NK-92 (cell line): ENCODE results near the gene CENPB.
"Not testable (repeated sequence)": the region's sequence is repeated elsewhere in the genome, so short reads cannot be mapped to it uniquely, and the experiment has no call there.

Experiments
- DNase-seq: peaks from one replicate; lab custom pipeline; 2025; ENCODE audit not compliant: unreplicated experiment; lab: John Stamatoyannopoulos, UW

CENPB gene

GRCh38 chr20:3794168-3794567 lies 7.6 kb upstream of the CENPB start:
- DNase-seq: not testable (repeated sequence)

GRCh38 chr20:3789201-3789600 lies 2.7 kb upstream of the CENPB start:
- not testable (repeated sequence) for DNase-seq

DNA sequence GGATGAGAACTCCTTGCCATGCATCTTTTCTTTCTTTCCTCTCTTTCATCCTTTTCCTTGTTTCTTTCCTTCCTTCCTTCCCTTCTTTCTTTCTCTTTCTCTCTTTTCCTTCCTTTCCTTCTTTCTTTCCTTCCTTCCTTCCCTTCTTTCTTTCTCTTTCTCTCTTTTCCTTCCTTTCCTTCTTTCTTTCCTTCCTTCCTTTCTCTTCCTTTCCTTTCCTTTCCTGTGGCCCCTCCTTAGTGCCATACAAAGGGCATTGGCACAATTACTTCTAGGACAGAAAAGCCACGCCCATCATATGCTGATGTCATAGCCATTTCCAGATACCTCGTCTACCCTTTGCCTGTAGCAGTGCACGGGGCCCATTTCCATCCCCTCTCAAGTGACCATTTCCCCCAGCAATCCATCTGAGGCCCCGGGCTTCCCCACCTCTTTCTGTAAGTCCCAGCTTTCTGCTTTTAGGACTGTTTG lies 2.2 kb upstream of the CENPB start:
- DNase-seq: no peak

DNA sequence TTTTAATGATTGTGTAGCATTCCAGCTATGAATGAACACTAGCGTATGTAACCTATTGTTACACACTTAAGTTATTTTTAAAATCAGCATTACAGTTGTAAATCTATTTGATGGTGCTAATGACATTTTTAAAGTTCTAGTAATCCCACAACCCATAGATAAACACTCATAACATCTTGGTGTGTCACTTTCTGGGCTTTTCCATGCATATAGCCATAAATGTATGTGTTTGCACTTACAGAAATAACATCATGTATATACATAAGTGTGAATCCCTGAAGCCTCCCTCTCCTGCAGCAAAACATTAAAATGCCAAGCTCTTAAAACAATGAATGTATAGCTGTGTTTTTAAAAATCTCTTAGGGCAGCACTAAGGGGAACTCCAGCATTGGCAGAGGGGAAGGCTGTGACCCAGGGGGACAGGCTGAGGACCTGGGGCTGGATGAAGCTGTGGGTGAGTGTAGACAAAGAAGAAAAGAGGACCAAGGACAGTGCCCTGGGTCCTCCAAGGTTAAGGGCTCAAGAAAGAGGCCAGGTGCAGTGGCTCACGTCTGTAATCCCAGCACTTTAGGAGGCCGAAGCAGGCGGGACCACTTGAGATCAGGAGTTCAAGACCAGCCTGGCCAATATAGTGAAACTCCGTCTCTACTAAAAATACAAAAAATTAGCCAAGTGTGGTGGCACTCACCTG lies 929 bp upstream of the CENPB start:
- no peak for DNase-seq

DNA sequence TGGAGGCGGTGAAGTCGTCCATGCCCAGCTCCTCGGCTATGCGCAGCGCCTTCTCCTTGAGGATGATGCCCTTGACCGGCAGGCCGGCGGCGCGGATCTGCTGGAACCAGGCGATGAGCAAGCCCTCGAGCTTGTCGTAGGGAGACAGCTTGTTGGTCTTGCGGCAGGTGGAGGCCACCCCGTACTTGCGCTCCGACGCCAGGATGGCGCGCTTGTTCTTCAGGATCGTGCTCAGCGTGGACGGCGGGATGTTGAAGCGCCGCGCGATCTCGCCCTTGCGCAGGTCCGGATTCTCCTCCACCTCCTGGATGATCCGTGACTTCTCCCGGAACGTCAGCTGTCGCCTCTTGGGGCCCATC lies 435 bp downstream of the CENPB start:
- DNase-seq: no peak

DNA sequence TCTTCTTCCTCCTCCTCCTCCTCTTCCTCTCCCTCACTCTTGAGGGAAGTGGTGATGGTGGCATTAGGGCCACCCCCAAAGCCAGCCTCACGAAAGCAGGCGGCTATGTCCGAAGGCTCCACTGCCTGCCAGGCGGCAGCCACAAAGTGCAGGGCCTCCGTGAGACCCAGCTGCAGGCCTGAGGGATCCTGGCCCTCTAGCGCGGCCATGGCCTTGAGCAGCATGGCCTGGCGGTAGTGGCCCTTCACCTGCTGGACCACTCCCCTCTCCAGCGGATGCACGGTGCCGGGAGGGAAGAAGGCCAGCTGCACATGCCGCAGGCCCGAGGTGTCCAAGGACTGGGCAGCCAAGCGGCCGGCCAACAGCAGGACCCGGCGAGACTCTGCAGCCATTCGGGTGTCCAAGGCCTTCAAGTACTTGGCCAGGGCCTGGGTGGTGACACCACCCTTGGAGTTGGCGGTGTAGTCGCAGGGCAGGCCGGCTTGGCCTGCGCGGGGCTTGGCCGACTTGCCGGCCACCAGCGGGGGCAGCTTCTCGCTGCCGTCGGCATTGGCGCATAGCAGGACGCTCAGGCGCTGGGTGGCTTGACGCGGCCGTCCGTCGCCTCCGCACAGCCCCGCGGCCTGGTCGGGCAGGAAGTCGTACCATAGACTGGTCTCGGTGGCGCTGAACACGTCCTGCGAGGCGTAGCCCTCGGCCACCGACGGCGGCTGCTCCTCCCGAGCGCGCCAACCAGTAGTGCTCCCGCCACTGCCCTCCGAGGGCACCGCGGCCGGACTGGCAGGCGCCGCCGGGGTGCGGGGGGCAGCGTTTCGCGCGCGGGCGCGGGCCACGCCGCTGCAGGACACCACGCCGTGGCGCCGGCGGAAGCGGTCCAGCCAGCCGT lies 1.1 kb downstream of the CENPB start:
- DNase-seq: no peak

DNA sequence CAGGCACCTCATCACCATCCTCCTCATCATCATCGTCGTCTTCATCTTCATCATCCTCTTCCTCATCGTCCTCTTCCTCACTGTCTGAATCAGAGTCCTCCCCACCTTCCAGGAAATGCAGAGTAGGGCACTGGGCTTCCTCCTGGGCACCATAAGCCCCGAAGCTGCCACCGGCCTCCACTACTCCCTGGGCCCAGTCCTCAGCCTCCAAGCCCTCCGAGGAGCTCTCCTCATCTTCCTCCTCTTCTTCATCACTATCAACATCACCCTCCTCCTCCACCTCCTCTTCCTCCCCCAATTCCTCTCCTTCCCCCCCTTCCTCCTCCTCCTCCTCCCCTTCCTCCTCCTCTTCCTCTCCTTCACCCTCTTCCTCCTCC lies 1.7 kb downstream of the CENPB start:
- DNase-seq: no peak

- DNase-seq: no peak
Observed at GRCh38 chr20:3784216-3784853, 2.2 kb downstream of the CENPB start.

- no peak for DNase-seq
Observed at GRCh38 chr20:3783511-3784195, 2.9 kb downstream of the CENPB start.

DNA sequence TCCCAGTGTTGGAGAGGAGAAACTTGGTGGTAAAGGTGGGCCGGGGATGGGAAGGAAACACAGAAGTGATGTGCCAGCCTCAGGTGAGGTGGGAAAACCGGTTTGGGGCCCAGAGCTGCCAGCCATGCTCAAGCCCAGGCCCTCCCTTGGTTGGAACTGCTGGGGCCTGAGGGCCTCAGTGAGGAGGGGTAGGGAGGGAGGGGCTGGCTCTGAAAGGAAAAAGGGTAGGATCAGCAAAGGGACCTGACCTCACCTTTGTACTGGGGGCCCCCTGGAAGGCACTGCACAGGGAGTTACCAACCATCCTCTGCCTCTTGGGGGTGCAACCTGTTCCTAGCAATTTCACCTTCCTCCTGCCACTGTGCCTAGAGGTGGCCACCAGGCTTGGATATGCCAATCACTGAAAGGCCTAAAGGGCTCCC lies 3.5 kb downstream of the CENPB start:
- no peak for DNase-seq

GRCh38 chr20:3782597-3782996 lies 3.9 kb downstream of the CENPB start:
- no peak for DNase-seq

DNA sequence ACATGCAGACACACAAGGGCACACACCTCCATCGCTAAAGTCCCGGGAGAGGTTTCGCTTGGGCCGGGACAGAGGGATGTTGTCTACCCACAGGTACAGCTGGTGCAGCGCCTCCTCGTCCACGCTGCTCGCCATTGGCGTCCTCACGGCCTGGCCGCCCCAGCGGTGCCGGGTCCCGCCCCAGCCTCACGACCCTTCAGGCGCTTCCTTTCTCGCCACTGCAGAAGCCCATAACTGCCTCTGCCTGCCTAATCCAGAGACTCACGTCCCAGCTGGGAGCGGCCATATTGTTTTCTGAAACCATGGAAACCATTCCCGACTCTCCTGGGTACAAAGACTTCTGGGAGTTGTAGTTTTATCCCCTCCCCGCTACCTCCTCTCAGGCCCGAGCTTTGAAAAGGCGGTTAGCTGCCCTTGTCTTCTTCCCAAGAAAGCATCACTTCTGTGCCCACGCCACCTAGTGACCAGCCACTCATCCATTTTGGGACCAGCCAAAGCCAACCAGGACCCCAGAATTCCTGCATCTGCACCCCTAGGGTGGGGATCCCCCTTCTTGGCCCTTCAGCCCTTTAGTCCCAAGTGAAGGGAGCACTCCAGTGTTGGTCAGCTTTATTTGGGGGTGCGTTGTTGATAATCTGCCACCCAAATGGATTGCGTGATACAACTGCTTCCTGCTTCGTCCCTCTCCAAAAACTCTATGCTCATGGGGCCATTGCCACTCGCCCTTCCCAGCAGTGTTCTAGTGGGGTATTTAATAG lies 5.2 kb downstream of the CENPB start, which contains the start of gene SPEF1:
Gene SPEF1, minus strand, starts transcription at position 296 of the 758 bp plus-strand sequence. Its CDS starts 161 bp downstream, at position 135.
- DNase-seq: no peak

GRCh38 chr20:3778976-3779375 lies 7.6 kb downstream of the CENPB start:
- no peak for DNase-seq

DNA sequence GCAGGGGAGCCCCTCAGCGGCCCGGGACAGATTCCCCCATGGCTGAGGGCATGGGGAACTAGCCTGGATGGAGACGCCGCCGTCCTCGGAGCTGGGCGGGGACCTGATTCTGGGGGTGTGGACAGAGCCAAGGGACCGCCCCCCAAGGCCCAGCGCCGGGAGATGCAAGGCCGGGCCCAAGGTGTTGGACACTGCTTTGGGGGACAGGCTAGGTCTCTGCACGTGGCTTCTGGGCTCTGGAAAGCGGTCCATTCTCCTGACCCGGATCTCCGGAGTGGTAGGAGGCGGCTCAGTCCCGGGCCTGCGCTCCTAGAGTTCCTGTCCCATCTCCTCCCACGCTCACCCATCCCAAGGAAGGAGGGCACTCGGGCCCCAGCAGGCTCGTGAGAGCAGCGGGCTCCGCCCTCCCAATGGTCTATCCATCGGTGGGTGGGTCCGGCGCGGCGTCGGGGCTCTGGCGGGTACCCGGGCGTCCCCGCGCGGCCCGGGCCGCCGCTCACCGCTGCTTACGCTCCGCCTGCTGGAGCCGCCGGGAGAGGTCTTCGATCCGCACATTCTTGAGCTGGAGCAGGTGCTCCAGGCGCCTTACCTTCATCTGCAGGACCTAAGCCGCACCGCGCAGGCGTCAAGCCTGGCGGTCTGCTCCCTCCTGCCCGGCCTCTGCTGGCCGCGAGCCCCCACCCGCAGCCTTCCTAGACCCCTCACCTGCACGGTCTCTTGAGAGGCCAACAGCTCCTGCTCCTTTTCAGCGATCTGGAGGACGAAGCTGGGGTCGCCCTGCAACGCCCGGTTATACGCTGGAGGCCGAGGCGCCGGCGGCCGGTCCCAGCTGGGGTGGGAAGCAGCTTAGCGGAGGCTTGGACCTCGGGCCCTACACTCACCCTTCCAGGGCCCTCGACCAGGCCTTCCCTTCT lies 8.6 kb downstream of the CENPB start:
- no peak for DNase-seq

GRCh38 chr20:3777381-3777715 lies 9.2 kb downstream of the CENPB start:
- DNase-seq: no peak

DNA sequence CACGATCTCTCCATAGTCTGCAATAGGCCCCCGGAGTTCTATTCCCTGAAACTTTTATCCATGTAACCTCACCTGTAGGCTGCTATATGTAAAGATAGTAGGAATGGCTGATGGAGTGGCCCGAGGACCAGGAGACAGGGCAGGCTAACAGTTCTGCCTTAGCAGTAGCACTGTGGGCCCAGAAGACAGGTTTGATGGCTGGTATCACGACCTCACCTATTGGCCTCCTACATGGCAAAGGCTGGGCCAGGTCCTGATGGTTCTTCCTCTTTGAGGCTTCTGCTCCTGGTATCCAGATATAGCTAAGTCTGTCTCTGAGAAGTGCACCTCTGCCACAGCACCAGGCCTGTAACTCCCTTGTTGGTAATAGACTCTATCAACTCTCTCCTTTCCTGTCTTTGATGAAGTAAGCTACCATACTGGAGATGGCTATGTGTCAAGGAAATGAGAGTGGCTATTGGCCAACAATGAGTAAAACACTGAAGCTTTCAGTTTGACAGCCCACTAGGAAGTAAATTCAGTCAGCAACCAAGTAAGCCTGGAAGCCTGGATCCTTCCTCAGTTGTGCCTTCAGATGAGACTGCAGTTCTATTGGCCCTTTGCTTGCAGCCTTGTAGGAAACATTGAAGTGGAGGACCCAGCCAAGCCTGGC lies 11.0 kb downstream of the CENPB start:
- no peak for DNase-seq

GRCh38 chr20:3771552-3772058 lies 14.9 kb downstream of the CENPB start:
- DNase-seq: no peak

GRCh38 chr20:3768342-3769130 lies 18.0 kb downstream of the CENPB start:
- DNase-seq: peak; percentile 18
